ENCODE results near the gene GNB1L. TPM values are rescaled to one million over a fixed set of nuclear protein-coding genes. Genes with fewer than 3 reads are reported as not detected.
A peak's percentile ranks its signal among the peaks of the same experiment; 100 is the strongest.

GNB1L gene
- total and polyA plus RNA-seq, 9 of the 15 experiments (the other 6 are each of a cell fraction or from before 2014, with no cell fraction given) = 0.56 to 50.5 (median 10.2) TPM

- TF ChIP-seq ZBTB40 (IDR thresholded peaks at IDR 0.05) (no peak), ZBTB40 (CRISPR knock-in tag; IDR thresholded peaks at IDR 0.05) (peak; percentile 50; the same call in 1 of the 2 replicates), DDX20 (tag; IDR thresholded peaks at IDR 0.05; ENCODE audit: low read depth) (no peak)
Observed at GRCh38 chr22:19787849-19788141, 66.9 kb downstream of the GNB1L start (continued).
